HG02973 (cell line): Measurements from ENCODE around the gene AP3D1.
A peak's percentile ranks its signal among the peaks of the same experiment; 100 is the strongest.

Experiments used
- ATAC-seq: cut with Tn5 transposase; IDR thresholded peaks from one replicate; pipeline ENCODE4 v1.9.1; 2021; ENCODE audit warnings: moderate library complexity; ENCODE audit not compliant: unreplicated experiment

The AP3D1 gene

DNA sequence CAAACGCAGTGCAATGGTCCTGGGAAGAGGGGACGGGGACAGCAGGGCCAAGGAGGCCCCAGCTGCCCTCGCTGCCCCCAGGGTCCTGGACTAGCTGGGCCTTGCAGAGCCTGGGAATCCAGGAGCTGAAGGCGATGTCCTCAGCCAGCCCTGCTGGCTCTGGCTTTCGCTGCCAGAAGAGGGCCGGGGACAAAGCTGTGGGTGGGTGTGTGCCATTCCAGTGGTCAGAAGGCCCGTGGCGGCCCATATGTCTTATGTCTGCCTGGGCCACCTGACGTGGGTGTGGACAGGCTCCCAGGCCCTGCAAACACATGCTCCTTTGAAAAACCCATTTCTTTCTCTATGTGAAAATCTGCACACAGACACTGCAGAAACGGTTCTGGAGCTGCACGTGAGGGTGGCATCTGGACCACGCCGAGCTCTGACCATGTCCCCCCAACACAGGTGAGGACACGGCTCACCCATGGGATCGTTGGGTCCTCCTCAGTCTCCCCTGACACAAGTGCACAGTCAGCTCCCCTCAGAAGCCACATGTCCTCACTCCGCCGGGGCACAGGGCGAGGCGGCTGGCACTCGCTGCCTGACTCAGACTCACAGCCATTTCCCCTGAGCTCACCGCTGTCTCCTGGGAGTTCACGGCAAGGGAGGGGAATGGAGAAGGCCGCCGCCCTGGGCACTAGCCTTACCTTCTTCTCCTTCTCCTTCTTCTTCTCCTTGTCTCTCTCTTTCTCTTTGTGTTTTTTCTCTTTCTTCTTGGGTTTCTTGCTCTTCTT is 37.7 kb downstream of the AP3D1 start:
- ATAC-seq, result no peak

DNA sequence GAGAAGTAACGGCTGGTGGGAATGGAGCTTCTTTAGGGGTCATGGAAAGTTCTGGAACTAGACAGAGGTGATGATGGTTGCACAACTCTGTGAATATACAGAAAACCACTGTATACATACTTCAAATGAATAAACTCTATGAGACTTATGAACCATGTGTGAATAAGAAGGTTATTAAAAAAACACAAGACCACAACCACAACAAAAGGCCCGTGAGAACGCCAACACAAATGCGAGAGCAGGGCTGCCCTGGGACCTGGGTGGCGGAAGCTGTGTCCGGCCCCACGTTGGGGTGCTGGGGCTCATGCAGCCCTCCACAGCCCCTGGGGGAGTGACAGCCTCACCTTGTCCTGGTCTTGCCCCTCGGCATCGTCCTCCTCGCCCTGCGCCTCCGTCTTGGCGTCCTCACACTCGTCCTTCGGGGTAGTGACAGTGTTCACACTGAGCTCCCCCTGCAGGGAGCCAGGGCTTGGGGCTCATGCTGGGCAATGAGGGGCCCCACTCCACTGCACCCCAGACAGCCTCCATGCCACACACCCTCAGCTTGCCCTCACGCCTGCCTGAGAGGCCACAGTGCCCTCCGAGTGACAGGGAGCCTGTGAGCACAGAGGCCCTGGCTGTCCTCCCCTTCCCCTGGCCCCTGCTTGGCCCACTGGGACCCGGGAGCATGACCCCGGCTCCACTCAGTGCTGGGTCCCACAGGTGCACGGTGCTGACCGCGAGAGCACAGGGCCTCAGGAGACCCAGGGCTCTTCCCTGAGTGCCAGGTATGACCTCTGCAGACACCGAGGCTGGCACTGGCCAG is 38.6 kb downstream of the AP3D1 start:
- ATAC-seq, result no peak

DNA sequence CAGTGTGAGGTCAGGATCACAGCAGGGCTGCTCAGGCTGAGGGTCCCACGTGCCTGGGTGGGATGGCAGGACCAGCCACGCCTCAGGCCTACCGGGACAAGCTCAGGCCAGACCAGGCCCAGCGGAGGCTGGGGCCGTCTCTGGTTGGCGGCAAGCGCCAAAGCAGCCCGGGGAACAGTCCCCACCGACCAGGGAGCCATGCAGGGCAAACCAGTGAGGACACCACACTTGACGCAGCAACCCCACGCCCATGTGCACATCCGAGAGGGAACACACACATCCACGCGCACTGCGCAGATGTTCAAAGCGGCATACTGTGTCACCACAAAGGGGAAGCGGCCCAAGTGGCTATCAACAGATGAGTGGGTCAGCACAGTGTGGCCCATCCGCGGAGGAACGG is 39.5 kb downstream of the AP3D1 start:
- no peak for ATAC-seq

DNA sequence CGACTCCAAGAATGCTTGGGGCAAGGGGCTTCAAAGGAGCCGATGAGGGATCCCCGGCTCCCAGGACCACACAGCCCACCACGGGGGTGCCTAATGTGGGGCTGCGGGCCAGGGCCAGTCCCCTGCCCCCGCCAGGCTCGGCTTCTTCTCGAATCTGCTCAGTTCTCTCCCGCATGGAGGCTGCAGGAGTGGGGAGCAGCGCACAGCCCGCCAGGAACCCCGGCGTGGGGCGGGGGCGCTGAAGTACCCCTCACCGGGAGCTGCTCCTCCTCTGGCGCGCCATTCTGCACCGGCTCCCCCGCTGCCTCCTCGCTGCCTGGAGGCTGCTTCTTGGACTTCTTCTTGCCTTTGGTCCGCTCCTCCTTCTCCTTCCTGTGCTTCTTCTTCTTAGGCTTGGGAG is 39.9 kb downstream of the AP3D1 start:
- ATAC-seq, result no peak

DNA sequence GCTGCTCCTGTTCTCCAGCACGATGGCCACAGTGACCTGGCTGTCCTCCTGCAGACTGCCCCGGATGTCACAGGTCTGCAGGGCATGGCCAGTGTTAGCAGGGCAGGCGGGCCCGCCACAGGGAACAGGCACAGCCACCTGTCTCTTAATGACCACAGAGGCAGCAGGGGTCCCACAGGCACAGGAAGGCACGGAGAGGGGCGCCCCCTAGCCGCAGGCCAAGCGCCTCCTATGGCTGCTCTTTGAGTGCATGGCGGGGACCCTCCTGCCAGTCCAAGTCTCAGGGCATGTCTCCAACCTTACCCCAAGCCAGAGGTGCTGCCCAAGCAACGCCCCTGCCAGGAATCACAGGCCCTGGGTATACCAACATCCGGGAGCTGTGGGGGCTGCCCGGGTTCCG is 40.5 kb downstream of the AP3D1 start:
- ATAC-seq, result no peak

DNA sequence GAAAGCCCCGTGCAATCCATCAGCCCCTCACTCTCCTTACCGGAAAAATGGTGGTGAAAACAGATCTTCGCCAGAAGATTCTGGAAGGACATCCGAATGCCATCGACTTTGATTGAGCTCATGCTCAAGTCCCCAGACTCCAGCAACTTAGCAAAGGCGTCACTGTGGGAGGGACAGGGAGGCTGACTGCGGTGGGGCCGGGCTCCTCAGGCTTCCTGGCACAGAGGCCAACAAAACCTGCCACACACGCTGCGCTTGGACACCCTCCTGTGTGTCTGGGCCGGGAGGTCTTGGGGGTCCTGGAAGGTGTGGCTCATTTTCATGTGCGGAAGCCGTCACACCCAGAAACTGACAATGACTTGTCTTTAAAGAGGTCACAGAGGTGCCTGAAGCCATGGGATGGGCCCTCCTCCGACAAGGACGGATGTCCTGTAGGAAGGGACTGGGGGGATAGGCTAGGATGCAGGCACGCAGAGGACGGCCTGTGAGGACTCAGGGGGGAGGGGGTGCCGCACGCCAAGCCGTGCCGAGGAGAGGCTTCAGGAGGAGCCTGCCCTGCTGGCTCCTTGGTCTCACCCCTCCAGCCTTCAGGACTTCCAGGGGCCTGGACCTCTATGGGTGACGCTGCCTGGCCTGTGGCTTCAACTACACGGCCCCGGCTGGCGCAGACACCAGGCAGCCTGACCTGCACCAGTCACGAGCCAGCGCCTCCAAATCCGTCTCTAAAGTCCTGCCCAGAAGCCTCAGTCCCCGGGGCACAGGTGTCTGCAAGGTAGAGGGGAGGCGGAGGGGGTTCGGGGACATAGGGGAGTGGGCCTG is 42.1 kb downstream of the AP3D1 start:
- ATAC-seq, result no peak

DNA sequence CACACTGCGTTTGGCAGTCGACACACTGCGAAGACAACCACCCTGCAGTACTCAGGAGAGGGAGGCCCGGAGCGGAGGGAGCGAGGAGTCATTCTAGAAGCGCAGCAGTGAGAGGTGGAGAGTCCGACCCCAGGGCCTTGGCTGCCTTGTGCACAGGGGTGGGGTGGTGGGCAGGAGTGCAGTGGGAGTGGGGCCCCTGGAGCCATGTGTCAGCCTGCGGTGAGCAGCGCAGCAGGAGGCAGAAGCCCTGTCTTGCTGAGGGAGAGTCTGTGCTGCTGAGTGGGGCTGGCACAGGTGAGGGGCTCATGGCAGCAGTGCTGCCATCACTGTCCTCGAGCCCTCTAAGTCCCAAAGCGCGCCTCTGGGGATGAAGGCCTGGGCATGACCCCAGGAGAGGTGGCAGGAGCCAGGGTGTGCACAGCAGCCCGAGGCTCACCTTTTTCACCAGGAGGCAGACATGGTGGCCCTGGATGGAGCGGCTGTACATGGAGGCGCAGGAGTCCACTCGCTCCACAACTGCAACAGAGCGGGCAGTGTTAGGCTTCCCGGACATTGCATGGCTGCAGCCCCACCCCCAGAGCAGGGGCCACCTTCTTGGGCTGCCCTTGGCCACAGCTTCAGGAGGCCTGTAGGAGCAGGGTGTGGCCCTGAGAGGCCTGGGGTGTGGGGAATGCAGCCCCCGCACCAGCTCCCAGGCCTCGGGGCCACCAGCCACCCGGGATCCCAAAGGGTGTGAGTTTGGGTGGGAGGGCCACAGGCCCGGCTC is 42.9 kb downstream of the AP3D1 start:
- ATAC-seq, result no peak

DNA sequence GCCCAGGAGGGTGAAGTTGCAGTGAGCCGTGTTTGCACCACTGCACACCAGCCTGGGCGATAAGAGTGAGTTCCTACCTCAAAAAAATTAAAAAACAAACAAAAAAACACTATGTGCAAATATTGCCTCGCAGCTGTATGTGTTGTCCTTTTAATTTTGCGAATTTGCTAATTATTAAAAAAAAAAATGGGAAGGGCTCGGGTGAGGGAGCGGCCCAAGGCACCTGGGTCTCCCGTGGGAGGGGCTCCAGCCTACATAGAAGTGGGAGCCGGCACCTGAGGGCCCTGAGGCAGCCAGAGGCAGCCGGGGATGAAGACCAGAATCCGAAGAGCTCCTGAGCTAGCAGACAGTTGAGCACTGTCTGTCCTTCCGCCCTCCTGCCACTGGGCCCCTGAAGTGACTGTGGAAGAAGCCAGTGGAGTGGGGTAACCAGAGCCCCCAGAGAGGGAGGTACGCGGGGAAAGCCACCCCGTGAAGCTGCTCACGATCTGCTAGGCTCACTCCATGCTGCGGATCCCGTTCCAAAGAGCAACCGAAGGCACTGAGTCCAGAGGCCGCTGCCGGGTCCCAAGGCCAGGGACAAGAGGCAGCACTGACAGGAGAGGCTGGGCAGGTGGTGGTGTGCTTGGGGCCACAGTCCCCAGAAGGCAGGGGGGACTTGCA is 48.2 kb downstream of the AP3D1 start:
- ATAC-seq, result no peak

DNA sequence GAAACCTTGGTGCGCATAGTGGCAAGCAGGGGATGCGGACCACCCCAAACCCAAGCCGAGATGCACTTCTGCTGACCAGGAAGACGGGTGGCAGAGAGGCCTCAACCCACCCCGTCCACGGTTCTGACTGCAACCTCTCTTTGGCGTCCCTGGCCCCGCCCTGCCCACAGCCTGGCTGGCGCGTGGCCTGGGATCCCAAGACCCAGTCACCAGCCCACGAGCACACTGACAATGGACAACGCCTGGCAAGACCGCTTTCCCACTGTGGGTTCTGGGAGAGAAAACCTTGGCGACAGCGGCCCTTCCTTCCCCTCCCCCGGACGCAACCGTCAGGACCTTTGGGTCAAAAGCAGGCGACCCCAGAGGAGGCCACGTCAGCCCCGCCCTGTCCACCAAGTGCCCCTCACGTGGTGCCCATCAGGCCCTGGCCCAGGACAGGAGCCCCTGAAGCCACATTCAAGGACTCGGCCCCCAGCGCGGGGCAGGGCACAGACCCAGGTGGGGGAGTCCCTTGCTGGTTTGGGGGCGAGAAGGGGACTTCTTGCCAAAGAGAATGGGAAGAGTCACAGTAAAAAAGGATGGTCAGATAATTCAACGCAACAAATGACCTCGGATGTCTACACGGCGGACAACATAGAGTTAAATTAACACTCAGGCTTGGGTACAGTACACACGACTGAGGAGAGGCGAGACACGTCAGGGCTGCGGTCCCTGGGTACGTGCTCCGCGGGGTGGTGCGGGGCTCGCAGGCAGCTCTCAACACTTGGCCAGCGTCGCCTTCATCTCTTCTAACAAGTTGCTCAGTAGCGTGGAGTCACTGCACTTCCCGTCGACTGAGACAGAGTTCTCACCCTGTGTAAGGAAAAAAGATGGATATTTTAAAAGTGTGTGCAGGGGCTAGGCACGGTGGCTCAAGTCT is 49.7 kb downstream of the AP3D1 start:
- ATAC-seq, result no peak

DNA sequence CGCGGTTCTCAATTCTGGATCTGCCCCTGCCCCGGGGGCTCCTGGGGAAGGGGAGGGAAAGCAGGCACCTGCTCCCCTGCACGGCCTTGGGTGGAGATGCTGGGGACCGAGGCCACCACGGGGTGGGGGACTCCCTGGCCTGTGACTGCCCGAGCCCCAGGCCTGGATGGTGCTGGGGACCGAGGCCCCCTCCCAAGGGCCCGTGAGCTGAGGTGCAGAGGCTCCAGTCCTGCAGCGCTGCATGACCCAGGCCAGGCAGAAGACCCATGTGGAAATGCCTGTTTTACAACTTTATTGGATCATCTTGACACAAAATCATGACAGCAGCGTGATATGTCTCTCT is 50.7 kb downstream of the AP3D1 start:
- no peak for ATAC-seq

DNA sequence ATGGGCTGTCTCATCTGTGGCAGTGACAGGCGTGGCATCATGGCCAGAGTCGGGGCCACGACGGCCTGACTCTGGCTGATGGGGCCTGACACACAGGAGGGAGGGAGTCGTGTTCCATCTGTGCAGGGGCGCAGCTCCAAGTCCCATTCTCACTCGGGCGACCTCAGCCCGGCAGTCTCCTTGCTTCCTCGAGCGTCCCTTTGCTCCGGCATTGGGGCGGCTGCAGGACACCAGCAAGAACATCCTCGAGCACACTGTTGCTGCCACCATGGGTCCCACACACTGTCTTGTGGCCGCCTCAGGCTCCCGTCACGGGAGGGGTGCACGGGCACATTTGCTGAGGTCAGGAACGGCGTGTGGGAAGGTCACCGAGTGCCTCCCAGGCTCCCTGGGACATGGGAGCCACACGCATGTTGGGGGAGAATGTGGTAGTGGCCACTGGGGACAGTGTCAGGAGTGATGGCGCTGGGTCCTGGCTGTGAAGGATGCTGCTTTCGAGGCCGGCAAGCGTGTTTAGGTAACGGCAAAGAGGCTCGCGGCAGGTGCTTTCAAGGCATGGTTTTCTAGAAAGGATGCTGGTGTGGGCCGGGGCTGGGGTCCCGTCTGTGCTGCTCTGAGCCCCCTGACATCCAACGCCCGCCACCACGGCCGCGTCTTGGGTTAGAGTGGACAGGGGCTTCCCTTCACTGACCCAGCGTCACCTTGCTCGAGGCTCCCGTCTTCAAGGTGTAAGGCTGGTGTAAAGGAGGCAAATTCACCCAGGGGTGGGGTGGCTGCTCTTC is 51.2 kb downstream of the AP3D1 start:
- no peak for ATAC-seq

DNA sequence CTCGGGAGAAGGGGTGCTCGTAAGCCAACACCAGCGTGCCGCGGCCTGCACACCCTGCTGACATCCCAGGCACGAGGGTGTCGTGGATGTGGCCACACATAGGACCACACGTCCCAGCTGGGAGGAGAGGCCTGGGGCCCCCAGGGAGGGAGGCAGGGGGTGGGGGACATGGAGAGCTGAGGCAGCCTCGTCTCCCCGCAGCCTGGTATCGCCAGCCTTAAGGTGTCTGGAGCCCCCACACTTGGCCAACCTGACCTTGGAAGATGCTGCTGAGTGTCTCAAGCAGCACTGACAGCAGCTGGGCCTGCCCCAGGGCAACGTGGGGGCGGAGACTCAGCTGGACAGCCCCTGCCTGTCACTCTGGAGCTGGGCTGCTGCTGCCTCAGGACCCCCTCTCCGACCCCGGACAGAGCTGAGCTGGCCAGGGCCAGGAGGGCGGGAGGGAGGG is 52.3 kb downstream of the AP3D1 start:
- ATAC-seq, result no peak

DNA sequence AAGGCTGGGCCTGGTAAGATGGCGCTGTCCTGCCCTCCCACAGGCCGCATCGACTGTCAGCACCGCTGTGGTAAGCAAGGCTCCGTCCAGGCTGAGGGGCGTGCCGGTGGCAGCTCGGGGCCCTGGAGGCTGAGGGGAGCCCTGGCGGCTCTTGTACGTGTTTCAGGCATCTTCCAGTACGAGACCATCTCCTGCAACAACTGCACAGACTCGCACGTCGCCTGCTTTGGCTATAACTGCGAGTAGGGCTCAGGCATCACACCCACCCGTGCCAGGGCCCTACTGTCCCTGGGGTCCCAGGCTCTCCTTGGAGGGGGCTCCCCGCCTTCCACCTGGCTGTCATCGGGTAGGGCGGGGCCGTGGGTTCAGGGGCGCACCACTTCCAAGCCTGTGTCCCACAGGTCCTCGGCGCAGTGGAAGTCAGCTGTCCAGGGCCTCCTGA is 53.5 kb downstream of the AP3D1 start:
- ATAC-seq, result no peak

DNA sequence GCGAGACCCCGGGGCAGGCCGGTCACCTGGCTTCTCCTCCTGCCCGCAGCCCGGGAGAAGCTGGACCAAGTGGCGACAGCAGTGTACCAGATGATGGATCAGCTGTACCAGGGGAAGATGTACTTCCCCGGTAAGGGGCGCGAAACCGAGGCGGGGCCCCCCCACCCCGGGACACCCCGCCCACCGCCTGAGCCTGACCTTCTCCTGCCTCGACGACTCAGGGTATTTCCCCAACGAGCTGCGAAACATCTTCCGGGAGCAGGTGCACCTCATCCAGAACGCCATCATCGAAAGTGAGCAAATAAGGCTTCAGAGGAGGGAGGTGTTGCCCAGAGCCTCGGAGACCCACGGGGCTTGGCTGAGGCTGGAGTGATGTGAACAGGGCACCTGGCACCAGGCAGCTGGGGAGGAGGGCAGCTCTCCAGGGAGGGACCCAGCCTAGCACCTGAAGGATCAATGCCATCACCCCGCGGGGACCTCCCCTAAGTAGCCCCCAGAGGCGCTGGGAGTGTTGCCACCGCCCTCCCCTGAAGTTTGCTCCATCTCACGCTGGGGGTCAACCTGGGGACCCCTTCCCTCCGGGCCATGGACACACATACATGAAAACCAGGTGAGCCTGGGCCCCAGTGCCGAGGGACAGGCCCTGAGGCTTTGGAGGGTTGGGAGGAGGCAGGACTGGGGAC is 54.0 kb downstream of the AP3D1 start:
- no peak for ATAC-seq

DNA sequence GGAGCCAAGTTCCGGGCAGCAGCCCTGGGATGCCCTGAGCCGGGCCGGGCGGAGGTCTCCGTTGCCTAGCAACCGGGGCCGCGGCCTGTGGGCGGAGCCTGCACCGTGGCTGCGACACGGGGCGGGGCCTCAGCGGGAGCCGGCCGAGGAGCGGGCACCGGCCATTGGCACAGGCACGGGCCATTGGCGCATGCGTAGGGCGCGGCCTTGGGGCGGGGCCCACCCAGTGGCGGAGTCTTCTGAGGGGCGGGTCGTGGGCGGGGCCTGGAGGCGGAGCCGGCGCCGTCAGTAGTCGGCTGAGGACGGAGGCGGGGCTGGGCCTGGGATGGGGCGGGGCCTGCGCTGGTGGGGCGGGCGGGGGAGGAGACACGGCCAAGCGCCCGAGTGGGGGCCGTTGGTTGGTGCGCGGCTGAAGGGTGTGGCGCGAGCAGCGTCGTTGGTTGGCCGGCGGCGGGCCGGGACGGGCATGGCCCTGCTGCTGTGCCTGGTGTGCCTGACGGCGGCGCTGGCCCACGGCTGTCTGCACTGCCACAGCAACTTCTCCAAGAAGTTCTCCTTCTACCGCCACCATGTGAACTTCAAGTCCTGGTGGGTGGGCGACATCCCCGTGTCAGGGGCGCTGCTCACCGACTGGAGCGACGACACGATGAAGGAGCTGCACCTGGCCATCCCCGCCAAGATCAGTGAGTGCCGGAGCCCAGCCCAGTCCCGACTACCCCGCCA is 54.7 kb downstream of the AP3D1 start, which contains the start of gene IZUMO4:
TSS of gene IZUMO4 (plus strand) at position 436 of the 723 bp plus-strand sequence. CDS start at position 467, 31 bp downstream.
- peak; percentile 46 for ATAC-seq

DNA sequence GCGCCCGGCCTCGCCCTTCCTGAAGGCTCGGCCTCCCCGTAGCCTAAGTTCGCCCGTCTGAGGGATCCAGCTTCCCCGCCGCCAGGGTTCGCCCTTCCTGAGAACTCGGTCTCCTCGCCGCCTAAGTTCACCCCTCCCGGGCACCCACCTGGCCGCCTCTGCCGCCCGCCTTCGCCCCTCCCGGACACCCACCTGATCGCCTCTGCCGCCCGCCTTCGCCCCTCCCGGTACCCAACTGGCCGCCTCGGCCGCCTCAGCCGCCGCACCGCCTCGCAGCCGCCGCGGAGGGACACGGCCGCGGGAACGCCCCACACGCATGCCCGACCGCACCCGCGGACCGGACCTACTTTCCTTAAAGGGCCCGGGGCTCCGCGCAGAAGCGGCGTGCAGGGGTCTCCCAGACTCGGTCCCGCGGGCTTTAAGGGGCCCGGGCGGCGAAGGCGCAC is 55.3 kb downstream of the AP3D1 start, which contains the start of gene MOB3A:
TSS of gene MOB3A (minus strand) at position 293 of the 446 bp plus-strand sequence. CDS start 17,766 bp downstream, outside the sequence.
- ATAC-seq, result peak; percentile 36
